ENCODE results near the gene LAMA2.

DNA sequence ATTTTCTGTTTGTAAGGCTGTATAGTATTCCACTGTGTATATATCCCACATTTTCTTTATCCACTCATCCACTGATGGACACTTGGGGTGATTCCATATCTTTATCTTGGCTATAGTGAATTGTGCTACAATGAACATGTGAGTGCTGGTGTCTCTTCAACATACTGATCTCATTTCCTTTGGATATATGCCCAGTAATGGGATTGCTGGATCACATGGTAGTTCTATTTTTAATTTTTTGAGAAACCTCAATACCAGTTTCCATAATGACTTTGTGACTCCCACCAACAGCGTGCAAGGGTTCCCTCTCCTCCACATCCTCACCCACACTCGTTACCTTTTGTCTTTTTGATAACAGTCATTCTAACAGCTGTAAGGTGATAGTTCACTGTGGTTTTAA, 661.0 kb downstream of the LAMA2 start:
- no peak for TF ChIP-seq POLR2AphosphoS5 (IDR thresholded peaks at IDR 0.05)
- TF ChIP-seq, protein P1, sequence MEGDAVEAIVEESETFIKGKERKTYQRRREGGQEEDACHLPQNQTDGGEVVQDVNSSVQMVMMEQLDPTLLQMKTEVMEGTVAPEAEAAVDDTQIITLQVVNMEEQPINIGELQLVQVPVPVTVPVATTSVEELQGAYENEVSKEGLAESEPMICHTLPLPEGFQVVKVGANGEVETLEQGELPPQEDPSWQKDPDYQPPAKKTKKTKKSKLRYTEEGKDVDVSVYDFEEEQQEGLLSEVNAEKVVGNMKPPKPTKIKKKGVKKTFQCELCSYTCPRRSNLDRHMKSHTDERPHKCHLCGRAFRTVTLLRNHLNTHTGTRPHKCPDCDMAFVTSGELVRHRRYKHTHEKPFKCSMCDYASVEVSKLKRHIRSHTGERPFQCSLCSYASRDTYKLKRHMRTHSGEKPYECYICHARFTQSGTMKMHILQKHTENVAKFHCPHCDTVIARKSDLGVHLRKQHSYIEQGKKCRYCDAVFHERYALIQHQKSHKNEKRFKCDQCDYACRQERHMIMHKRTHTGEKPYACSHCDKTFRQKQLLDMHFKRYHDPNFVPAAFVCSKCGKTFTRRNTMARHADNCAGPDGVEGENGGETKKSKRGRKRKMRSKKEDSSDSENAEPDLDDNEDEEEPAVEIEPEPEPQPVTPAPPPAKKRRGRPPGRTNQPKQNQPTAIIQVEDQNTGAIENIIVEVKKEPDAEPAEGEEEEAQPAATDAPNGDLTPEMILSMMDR (IDR thresholded peaks at IDR 0.05): no peak
